HG02763 (cell line): ENCODE results near the gene ARL3.
"Not testable (repeated sequence)": the region's sequence is repeated elsewhere in the genome, so short reads cannot be mapped to it uniquely, and the experiment has no call there.

ENCODE experiments used
- ATAC-seq: cut with Tn5 transposase; IDR thresholded peaks from one replicate; pipeline ENCODE4 v1.9.1; 2021; ENCODE audit warnings: mild to moderate bottlenecking, moderate library complexity; ENCODE audit not compliant: unreplicated experiment

ARL3 gene, protein sequence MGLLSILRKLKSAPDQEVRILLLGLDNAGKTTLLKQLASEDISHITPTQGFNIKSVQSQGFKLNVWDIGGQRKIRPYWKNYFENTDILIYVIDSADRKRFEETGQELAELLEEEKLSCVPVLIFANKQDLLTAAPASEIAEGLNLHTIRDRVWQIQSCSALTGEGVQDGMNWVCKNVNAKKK

DNA sequence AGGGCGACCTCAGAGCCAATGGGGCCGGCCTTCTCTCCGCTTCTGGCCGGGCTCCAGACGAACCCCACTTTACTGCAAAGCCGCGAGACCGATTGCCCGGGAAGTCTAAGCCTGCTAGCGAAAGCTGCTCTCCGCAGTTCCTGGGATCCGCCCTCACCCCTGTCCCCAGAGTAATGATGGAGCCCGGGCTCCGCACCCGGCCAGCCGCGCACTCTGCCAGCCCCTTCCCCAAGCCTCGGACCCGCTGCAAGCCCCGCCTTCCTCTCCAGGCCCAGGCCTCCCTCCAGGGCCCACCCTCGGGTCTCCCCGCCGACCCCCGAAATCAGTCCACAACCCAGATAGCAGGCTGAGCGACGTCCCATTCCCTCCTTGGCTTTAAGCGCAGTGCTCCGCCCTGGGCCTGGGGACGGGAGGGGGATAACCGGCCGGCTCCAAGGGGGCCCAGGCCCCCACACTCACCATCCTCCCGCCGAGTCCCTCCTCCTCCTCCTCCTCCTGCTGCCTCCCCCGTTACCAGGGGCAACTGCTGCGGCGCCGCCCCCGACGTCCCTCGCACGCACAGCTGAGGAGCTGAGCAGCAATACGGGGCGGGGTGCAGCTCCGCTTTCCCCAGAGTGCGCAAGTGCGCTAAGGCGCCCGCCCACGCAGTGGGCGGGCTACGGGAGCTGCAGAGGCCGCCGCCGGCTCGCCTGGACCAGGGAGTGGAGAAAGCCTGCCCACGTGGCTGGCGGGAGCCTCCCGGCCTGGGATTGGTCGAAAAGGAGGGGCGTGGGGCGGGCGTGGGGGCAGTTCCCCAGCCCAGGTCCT lies at the start of gene ARL3:
Gene ARL3, minus strand, starts transcription at position 584 of the 807 bp plus-strand sequence. Its CDS starts 122 bp downstream, at position 462.
- ATAC-seq: peak; percentile 85

DNA sequence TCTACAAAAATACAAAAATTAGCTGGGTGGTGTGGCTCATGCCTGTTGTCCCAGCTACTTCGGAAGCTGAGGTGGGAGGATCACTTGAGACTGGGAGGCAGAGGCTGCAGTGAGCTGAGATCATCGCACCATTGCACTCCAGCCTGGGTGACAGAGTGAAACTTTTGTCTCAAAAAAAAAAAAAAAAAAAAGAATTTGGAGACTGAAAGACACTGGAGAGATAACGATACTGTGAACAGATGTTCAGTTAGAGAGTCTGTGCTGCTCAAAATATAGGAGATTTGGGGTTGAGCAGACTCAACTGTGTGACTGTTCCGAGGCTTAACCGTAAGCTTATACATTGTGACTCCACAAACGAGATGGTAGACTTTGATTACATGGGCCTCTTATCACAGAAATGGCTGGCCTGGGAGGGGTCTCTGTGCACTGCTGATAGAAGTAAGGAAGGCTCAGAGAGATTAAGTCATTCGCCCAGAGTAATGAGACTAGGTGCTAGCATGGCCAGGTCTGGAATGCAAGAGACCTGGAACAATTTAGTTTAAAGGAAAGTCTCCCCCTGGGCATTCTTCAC lies 48.9 kb upstream of the ARL3 start:
- no peak for ATAC-seq

DNA sequence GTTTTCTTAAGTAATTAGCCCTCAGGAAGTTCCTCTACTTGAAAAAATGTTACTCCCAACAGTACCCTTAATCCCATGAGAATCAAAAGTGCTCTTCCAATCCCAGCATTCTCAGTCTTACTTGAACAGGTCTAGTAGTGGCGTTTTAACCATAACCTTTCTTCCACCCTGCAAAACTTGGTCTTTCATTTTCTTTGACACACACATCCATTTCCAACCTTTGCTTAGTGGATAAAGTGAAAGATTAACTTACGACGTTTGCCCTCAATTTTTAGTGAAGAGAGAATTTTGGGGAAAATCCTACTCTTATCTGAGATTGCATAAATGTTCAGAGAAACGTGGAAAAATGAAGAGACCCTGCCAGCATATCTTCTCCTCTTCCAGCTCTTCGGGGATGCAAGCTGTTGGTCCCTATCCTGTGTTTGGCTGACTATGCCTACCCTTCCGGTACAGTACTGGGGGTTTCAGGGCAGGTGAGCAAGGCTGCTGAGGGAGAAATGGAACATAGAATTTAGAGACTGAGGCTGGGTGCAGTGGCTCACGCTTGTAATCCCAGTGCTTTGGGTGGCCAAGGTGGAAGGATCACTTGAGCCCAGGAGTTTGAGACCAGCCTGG lies 48.3 kb upstream of the ARL3 start:
- ATAC-seq: no peak

DNA sequence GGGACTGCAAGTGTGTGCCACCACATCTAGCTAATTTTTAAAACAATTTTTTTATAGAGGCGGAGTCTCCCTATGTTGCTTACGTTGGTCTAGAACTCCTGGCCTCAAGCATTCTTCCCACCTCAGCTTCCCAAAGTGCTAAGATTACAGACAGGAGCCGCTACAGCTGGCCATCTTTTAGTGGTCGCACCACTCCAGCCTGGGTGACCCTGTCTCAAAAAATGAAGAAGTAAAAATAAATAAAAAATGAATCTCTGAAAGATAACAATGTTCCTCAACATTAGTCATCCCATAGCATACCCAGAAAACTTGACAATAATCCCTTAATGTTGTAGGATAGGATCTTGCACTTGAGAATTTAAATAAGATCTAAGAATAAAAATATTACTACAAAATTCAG lies 47.8 kb upstream of the ARL3 start:
- ATAC-seq: no peak

DNA sequence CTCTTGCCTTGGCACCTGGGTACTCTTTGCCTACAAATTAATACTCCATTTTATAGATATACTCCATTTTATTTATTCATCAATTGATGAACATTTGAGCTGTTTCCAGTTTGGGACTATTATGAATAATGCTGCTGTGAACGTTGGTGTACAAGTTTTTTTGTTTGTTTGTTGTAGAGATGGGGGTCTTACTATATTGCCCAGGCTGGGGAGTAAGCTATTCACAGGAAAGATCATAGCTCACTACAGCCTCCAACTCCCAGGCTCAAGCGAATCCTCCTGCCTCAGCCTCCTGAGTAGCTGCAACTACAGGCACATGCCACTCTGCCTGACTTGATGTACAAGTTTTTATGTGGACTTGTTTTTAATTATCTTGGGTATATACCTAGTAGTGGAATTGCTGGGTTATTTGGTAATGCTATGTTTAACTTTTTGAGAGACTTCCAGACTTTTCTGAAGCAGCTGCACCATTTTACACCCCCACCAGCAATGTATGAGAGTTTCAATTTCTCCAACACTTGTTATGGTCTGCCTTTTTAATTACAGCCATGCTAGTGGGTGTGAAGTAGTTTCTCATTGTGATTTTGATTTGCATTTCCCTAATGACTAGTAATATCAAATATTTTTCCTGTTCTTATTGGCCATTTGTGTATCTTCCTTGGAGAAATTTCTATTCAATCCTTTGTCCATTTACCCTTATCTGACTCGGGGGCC lies 45.5 kb upstream of the ARL3 start:
- no peak for ATAC-seq

DNA sequence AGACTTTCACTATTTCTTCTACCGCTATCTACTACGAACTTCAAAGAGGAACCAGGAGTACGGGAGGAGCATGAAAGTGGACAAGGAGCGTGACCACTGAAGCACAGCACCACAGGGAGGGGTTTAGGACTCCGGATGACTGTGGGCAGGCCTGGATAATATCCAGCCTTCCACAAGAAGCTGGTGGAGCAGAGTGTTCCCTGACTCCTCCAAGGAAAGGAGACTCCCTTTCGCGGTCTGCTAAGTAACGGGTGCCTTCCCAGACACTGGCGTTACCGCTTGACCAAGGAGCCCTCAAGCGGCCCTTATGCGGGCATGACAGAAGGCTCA lies 44.7 kb upstream of the ARL3 start:
- ATAC-seq: not testable (repeated sequence)

DNA sequence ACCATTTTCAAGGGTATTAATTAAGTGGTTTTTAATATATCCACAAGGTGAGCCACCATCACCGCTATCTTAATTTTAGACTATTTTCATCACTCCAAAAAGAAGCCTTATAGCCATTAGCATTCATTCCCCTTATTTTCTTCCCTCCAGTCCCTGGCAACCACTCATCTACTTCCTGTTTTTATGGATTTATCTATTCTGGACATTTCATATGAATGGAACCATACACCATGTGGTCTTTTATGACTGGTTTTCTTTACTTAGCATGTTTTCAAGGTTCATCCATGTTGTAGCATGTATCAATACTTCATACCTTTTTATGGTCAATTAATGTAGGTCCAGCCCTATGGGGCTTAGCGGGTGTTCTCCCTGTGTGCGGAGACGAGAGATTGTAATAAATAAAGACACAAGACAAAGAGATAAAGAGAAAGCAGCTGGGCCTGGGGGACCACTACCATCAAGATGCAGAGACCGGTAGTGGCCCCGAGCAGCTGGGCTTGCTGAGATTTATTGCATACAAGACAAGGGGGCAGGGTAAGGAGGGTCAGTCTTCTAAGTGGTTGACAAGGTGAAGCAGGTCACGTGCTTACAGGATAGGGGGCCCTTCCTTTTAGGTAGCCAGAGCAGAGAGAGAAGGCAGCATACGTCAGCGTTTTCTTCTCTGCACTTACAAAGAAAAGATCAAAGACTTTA lies 44.2 kb upstream of the ARL3 start:
- no peak for ATAC-seq

DNA sequence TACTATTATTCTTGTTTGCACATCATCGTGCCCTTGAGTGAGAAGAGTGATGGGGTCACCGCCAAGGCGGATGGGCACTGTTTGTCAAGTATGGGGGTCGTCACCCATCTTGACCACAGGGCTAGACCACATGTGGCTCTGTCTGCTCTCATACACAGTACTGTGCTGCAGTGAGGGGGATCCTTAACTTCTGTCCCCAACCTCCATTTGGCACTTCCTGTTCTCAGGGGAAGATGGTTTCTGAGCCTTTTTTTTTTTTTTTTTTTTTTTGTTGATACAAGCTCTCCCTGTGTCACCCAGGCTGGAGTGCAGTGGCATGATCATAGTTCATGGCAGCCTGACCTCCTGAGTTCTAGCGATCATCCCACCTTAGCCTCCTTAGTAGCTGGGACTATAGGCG lies 43.1 kb upstream of the ARL3 start:
- ATAC-seq: no peak

DNA sequence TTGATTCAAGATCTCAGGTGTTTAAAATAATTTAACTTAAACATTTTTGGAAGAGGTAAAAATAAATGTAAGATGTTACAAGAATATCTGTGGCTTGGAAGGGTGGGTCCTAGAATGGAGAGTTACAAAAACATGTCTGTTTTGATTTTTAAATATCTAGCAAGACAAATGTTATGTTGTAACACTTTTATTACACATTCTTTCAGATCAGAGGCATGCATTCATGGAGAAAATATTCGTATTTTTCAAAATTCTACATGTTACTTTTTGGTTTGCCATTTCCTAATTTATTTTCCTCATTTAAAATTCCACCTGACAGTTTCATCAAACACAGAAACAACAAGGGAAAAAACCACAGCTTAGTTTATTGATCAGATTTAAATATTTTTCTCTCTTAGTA lies 39.5 kb upstream of the ARL3 start:
- no peak for ATAC-seq

DNA sequence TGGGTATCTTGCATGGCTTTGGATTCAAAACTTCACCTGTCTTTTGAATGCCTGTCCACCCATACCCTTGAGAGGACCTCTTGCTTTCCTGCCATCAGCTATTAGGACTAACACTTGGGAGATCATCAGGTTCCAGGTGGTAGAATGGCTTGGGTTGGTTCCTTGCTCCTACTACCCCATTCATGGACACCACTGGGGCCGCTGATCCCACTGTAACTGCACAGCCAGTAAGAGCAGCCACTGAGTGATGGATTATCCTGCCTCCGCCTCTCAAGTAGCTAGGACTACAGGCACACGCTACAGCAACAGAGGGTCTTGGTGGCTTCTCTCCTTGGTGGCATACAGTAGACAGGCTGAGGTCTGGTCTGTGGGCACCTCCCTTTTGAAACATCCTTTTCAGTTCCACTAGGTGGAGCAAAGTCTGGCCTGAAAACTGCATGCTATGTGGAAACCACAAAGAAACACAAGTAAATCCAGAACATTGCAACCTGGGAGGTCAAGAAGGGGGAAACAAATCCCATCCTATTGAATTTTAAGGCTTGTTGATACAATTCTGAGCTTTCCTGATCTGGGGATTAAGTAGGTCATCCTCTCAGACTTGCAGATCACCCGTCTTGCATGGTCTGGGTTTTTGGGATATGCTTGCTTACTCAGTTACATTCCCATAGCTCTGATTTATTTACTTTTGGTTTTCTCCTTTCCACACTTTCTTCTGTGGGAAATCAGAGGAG lies 38.9 kb upstream of the ARL3 start:
- no peak for ATAC-seq

DNA sequence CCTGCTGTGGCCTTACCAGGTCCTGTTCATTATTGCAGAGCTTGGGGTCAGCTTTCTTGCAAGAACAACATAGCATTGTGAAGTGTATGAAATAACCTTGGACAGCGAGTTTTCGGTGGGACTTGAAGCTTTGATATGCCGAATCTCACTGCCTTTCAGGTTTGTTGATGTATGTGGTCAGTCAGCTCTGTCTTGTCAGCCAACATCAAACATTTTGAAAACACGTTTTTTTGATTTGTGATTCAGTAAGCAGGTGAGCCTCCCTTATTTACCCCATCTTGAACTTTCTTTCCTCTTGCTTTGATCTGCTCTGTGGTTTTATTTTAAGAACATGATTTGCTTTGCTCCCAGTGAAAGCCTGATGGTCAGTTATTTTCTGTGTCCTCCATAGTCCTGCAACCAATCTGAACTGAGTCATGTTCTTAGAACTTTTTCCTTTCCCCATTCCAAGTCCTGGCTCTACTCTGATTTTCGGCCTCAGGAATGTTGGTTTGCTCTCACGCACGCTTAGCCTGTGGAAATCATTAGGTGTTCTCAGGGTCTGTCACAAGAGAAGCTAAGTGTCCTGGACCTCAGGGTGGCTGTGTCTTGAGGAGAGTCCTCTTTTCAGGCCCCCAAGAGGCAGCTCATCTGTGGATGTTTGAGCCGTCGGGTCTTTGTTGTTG lies 38.2 kb upstream of the ARL3 start:
- ATAC-seq: no peak

DNA sequence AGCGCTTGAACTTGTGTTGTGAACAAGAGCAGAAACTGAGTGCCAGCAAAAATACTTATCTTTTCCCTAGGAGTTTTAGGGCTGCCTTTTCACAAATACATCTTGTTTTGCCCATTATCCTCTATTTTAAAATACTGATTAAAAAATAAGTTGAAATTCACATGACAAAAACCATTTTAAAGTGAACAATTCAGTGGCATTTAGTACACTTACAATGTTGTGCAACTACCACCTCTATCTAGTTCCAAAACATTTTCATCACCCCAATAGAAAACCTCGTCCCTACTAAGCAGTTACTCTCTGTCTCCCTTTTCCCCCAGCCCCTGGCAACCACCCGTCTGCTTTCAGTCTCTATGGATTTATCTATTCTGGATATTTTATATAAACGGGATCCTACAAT lies 31.0 kb upstream of the ARL3 start:
- no peak for ATAC-seq

DNA sequence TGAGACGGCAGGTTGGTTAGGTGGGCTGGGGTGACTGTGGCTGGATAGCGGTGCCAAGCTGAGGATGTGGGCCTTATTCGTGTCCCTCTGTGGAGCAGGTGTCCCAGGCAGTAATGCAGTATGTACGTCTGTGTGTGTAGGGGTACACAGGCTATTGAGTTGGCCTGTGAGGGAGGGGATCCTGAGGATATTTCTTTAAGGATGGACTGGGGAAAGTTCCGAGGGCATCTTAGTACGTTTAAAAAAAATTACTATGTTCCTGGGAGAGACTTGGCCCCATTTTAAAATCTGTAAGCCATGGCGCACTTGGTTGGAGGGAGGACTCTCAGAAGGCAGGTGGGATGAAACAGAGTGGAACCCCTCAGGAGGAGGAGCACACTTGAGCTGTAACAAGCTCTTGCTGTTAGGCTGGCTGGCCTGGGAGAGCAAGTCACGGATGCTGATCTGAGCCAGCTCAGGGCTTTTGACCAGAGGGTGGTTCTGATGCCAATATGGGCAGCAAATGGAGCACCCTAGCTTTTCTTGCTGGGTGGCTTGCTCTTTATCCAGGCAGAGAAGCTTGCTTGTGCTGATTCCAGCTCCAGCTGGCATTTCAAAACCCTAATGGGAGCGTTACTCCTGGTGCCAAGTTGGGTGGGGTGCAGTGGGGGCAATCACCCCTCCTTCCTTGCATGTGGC lies 30.3 kb upstream of the ARL3 start:
- no peak for ATAC-seq

DNA sequence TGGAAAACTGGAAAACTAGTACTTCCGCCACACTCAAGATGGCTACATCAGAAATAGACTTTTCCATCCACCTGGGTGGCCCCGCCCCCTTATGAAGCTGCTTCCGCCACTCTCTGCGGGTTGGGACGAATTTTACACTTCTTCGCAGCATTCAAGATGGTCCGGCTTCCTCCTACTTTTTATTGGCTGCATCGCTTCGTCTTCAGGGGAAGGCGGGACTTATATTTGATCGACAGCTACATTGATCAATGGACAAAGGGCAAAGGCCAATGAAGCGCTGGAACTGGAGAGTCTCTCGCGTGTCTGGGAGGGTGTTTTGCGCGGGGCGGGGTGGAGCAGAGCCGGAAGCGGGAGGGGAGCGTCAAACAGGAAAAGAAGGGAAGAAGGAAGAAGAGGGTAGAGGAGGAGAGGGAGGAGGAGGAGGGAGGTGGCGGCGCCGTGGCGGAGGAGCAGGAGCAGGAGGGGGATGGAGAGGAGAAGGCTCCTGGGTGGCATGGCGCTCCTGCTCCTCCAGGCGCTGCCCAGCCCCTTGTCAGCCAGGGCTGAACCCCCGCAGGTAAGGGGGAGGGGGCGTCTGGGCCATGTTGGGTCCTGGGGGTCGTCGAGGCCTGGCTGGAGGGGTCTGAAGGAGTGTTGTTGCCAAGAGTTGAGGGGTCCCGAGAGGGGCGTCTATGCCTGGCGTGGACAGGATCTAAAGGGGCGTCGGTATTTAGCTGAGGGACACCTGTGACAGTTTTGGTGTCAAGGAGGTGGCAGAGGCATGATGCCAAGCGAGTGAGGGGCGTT lies 29.6 kb upstream of the ARL3 start, which contains the start of gene WBP1L:
Gene WBP1L, plus strand, starts transcription at position 361 of the 786 bp plus-strand sequence. Its CDS starts 106 bp downstream, at position 467.
- ATAC-seq: peak; percentile 97

DNA sequence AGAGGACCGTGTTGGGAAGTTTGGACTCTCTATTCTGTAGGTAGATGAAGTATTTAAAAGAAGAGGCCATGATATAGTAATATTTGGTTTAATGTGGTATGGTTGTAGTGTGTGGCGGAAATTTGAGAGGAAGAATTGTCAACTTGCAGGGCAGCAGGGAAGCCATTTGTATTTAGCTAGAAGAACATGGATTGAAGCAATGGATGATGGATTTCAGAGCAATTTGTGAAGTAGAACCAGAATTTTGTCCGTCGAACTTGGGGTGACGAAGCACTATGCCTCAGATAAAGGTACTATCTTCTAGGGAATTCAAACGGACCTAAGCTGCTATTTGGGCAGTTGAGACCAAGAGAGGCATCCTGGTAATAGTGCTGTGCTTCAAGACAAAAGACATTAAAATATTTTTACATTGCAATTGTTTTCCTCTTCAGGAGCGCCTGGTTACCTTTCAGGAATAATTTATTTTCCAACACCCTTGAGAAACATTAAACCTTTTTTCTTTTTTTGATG lies 28.9 kb upstream of the ARL3 start:
- ATAC-seq: no peak

DNA sequence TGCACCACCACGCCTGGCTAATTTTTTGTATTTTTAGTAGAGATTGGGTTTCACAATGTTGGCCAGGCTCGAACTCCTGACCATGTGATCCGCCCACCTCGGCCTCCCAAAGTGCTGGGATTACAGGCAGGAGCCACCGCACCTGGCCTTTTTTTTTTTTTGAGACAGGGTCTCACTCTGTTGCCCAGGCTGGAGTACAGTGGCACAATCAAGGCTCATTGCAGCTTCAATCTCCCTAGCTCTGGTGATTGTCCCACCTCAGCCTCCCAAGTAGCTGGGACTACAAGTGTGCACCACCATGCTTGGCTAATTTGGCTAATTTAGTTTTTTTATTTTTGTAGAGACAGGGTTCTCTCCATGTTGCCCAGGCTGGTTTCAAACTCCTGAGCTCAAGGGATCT lies 28.1 kb upstream of the ARL3 start:
- ATAC-seq: not testable (repeated sequence)

DNA sequence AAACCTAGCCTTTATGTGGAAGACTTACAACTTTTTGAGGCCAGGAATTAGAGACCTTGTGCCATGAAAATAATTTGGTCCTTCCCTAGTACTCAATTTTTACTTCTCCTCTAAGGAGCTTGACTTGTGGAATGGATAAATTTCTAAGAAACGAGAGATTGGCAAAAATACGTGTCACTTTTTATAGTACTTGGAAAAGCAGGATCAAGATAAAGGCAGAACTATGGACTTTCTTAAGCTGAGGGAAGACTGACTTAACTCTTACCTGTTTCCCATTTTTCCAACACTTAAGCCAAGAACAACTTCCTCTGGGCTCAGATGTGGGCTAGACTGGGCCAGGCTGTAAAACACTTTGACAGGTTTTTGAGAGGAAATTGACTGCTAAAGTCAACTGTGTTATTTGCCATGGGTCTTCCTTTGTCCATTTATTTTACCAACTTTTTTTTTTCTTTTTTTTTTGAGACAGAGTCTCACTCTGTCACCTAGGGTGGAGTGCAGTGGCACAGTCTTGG lies 27.6 kb upstream of the ARL3 start:
- no peak for ATAC-seq

DNA sequence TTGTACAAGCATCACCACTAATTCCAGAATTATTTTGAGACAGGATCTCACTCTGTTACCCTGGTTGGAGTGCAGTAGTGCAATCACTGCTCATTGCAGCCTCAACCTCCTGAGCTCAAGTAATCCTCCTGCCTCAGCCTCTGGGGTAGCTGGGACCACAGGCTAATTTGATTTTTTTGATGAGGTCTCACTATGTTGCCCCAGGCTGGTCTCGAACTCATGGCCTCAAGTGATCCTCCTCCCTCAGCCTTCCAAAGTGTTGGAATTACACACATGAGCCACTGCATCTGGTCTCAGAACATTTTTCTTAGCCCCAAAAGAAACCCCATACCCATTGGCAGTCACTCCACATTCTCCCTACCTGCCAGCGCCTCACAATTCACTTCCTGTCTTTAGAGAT lies 26.0 kb upstream of the ARL3 start:
- no peak for ATAC-seq
